Gastrocnemius medialis (tissue), 4 donors: Measurements from ENCODE around the gene RARA. TPM values are rescaled to one million over a fixed set of nuclear protein-coding genes. Genes with fewer than 3 reads are reported as not detected.

Experiments used
- ATAC-seq, 2 donors: fragments of 150-250 bp; one replicate each; pipeline ENCODE4 v1.9.1; 2016
- DNase-seq, 2 donors: peaks; one replicate each; pipeline ENCODE4 v3.0.0-alpha.2; 2019
- H3K27ac ChIP-seq, 4 donors: fragments of 200-600 bp; sonication (generic); 1 replicate in 1 of 4; 2 replicates in 3 of 4; pipeline ENCODE4 v1.5.1; 2016 to 2018; ENCODE audit warnings: mild to moderate bottlenecking in 2 of 4, moderate library complexity in 1 of 4
- H3K27me3 ChIP-seq, 3 donors: fragments of 200-600 bp; sonication (generic) in 2 of 3; 1 replicate in 1 of 3; 2 replicates in 2 of 3; pipeline versions ENCODE4 v1.5.1 to v1.6.0; 2016 to 2019; ENCODE audit warnings: mild to moderate bottlenecking in 1 of 3, moderate library complexity in 1 of 3
- H3K36me3 ChIP-seq, 2 donors: fragments of 200-600 bp; sonication (generic) in 1 of 2; one replicate each; pipeline ENCODE4 v1.5.1; 2017 to 2018
- H3K4me1 ChIP-seq, 2 donors: fragments of 200-600 bp; sonication (generic) in 1 of 2; one replicate each; pipeline ENCODE4 v1.5.1; 2016 to 2017; ENCODE audit warnings: mild to moderate bottlenecking in 2 of 2
- H3K4me3 ChIP-seq, 4 donors: fragments of 200-600 bp; sonication (generic) in 3 of 4; 1 replicate in 1 of 4; 2 replicates in 3 of 4; pipeline ENCODE4 v1.5.1; 2016 to 2019; ENCODE audit warnings: mild to moderate bottlenecking in 2 of 4
- H3K9me3 ChIP-seq, 3 donors: fragments of 200-600 bp; sonication (generic) in 2 of 3; 1 replicate in 1 of 3; 2 replicates in 2 of 3; pipeline ENCODE4 v1.5.1; 2016 to 2019
- POLR2A ChIP-seq, 2 donors: fragments of 450-650 bp; IDR thresholded peaks; one replicate each; pipeline ENCODE4 v1.6.1; 2017; ENCODE audit warnings: antibody characterized with exemption in 2 of 2, mild to moderate bottlenecking in 2 of 2, moderate library complexity in 2 of 2
- in situ Hi-C, 4 donors: fragments of 200-750 bp; cut with MboI; loops; one replicate each; pipeline versions ENCODE4 v1.15.0 to v1.8.0; 2017; ENCODE audit warnings: low sequenced_read_pairs in 4 of 4
- intact Hi-C: fragments of 100-400 bp; cut with DNase I; formaldehyde crosslinking; loops from one replicate; pipeline ENCODE4 v1.15.1; 2023; ENCODE audit warnings: low total_unique reads
- total RNA-seq, 4 donors: library from RNA; depleted of rRNA; stranded (reverse); fragments of >200 nt; gene quantifications; one replicate each; pipeline versions ENCODE4 v1.1.0 to v1.2.3, GENCODE V29; 2016
- TF ChIP-seq, protein P1 (sequence below), 5 experiments: fragments of 450-650 bp in 3 of 5; fragments of 200-600 bp in 2 of 5; sonication (generic) in 2 of 5; IDR thresholded peaks in 4 of 5; conservative IDR thresholded peaks in 1 of 5; 1 replicate in 4 of 5; 2 replicates in 1 of 5; pipeline ENCODE4 v1.5.1; 2016 to 2019; ENCODE audit warnings: antibody characterized with exemption in 5 of 5, mild to moderate bottlenecking in 3 of 5, moderate library complexity in 3 of 5

RARA gene
- total RNA-seq, 4 donors from 2014 or later, result 20.3 to 67.0 (median 48.4) TPM

DNA sequence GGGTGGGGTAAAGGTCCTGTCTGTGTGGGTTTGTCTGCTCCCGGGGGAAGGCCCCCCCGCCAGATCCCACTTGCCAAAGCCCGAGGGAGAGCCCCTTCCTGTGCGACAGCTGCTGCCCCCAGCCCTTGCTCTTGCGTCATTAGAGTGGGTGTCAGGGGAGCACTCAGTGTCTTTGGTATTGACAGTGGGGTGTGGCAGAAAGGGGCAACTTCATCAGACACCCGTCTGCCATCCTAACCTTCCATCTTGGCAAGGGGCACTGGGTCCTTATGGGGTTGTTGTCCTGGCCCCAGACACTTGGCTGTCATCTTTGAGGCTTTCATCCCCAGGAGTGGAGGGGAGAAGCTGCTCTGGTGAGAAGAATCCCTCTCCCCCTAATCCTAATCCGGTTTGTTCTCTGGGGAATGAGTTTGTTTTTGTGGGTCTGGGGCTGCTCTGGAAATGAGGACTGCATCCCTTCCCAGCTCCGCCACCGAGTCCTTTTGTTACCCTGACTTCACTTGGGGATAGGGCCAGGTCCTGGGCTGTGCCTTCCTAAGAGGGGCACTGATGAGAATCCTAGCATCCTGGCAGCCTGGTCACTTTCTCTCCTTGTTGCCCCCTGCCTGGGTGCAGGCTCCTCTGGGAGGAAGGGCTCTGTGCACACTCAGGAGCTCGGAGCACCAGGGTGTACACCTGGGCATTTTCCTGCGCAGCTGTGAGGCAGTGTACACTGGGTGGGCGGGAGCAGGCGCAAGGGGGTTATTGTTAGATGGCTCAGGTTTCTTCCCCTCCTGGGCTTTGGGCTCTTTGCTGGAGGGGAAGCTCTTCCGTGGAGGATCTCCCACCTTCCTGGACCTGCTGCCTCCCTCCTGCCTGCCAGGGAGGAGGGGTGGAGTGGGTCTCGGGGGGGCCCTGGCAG is 34.5 kb downstream of the RARA start:
- peak in 1 of 2 donors; percentile 53 for DNase-seq
- in situ Hi-C loops, result no loop called here

DNA sequence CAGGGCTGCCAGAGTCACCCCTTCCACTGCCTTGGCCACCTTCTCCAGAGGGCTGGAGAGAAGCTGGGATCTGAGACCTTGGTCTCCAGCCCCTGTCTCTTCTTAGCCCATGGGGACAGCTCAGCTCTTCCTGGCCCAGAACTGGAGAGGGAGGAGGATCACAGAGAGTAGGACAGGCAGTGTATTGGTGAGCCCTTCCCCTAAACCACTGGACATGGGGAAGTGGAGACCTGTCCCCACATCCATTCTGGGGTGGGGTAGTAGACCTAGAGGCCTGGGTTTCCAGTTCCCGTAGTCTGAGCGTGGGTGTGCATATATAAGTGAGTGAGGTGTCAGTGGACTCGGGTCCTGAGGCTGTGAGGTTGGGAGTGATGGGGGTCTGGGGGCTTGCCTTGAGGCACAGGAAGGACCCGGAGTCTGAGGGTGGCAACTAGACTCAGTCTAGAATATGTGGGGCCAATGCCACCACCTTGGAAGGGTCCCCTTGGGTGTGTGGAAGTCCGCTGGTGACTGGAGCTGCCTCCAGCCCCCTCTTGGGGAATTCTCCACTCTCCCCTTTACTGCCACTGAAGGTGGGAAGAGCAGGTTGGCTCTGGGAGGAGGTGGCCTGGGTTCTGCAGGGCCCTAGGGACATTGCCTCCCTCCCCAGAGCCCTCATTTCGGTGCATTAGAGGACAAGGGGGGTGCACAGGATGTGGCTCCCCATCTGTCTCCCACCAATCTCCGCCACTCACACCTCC is 35.6 kb downstream of the RARA start:
- in situ Hi-C loops, result no loop called here
- Histone ChIP-seq H3K27ac (peak overlapping the region; percentile 95 to 100 (median 98)), H3K27me3 (no peaks in the 10 kb centered on the region), H3K4me1 (peaks cover 86 to 90% of the 10 kb centered on the region in 2 donors), H3K36me3 (no peaks in the 10 kb centered on the region), H3K9me3 (no peaks in the 10 kb centered on the region), H3K4me3 (peak overlapping the region; percentile 70 to 81 (median 76))
- ATAC-seq (no peak), DNase-seq (no peak)
- intact Hi-C loops, result loop anchor here (1.0 to 10.0 kb wide), 3 partner anchors 35 to 1150 kb away; partner anchors contain the start of genes CACNB1, MSL1 and RARA
- no peak for TF ChIP-seq POLR2A (IDR thresholded peaks at IDR 0.05)
- TF ChIP-seq, protein P1, sequence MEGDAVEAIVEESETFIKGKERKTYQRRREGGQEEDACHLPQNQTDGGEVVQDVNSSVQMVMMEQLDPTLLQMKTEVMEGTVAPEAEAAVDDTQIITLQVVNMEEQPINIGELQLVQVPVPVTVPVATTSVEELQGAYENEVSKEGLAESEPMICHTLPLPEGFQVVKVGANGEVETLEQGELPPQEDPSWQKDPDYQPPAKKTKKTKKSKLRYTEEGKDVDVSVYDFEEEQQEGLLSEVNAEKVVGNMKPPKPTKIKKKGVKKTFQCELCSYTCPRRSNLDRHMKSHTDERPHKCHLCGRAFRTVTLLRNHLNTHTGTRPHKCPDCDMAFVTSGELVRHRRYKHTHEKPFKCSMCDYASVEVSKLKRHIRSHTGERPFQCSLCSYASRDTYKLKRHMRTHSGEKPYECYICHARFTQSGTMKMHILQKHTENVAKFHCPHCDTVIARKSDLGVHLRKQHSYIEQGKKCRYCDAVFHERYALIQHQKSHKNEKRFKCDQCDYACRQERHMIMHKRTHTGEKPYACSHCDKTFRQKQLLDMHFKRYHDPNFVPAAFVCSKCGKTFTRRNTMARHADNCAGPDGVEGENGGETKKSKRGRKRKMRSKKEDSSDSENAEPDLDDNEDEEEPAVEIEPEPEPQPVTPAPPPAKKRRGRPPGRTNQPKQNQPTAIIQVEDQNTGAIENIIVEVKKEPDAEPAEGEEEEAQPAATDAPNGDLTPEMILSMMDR (IDR thresholded peaks at IDR 0.05 in 4 of 5, conservative IDR thresholded peaks at IDR 0.05 in 1 of 5), result no peak

More for the DNA sequence above, 34.5 kb downstream of the RARA start:
- no peak for ATAC-seq
- Histone ChIP-seq H3K36me3 (no peaks in the 10 kb centered on the region), H3K27me3 (no peaks in the 10 kb centered on the region), H3K4me3 (peak overlapping the region; percentile 70 to 81 (median 76)), H3K27ac (peak overlapping the region; percentile 95 to 100 (median 98)), H3K9me3 (no peaks in the 10 kb centered on the region), H3K4me1 (peaks cover 84 to 89% of the 10 kb centered on the region in 2 donors)
- TF ChIP-seq POLR2A (IDR thresholded peaks at IDR 0.05), result no peak
- TF ChIP-seq, protein P1 (IDR thresholded peaks at IDR 0.05 in 4 of 5, conservative IDR thresholded peaks at IDR 0.05 in 1 of 5), result no peak
- intact Hi-C loops, result loop anchor here (1.0 to 10.0 kb wide), 3 partner anchors 34 to 1149 kb away; partner anchors contain the start of genes CACNB1, MSL1 and RARA

DNA sequence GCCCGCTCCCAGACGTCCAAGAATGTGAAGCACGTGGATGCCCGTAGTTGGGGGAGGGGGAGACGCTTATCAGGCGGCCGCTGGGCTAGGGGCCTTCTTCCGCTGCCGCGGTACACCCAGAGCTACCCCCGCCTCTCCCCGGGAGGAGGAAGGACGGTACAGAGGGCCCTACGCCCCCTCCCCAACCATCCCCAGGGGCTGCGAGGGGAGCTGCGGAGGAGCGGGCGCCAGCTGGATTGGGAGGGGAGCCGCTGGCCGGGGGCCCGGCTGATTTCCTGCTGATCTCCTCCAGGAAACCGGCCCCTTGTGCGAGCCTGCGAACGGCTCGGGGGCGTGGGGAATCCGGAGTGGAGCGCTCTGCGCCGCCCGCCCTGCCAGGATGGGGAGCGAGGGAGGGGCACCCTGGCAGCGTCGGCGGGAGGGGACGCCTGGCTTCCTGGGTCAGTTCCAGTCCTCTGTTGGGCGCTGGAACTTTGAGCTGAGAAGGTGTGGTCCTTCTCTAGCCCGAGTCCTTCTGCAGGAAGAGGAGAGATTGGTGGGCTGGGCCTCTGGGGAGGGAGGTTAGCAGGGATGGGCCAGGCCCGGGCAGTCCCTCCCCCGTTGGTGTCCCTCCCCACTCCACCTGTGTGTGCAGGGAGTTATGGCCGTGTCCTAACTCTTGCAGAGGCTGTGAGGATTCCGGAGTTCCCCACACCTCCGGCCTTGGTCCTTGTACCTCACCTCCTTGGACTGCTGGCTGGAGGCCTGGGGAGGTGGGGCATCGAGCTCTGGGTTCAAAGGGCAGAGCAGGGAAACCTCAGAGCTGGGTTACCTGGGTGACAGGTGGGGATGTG is 36.4 kb downstream of the RARA start:
- intact Hi-C loops, result loop anchor here (10.0 kb wide), 1 partner anchor 1151 kb away; the partner anchor contains the start of gene CACNB1
- no peaks in the 10 kb centered on the region for H3K27me3 ChIP-seq
- peak in 1 of 2 donors; percentile 46 for DNase-seq
- H3K27ac ChIP-seq, result peak overlapping the region; percentile 95 to 100 (median 98)
- no peaks in the 10 kb centered on the region for H3K36me3 ChIP-seq
- H3K4me3 ChIP-seq, result peak overlapping the region; percentile 70 to 81 (median 76)
- TF ChIP-seq POLR2A (IDR thresholded peaks at IDR 0.05), result peak; percentile 10 to 17
- TF ChIP-seq, protein P1 (IDR thresholded peaks at IDR 0.05 in 4 of 5, conservative IDR thresholded peaks at IDR 0.05 in 1 of 5), result no peak
- ATAC-seq, result no peak
- in situ Hi-C loops, result no loop called here
- no peaks in the 10 kb centered on the region for H3K9me3 ChIP-seq
- peaks cover 86 to 90% of the 10 kb centered on the region in 2 donors for H3K4me1 ChIP-seq
